ENCODE results near the gene KRT76.

DNA sequence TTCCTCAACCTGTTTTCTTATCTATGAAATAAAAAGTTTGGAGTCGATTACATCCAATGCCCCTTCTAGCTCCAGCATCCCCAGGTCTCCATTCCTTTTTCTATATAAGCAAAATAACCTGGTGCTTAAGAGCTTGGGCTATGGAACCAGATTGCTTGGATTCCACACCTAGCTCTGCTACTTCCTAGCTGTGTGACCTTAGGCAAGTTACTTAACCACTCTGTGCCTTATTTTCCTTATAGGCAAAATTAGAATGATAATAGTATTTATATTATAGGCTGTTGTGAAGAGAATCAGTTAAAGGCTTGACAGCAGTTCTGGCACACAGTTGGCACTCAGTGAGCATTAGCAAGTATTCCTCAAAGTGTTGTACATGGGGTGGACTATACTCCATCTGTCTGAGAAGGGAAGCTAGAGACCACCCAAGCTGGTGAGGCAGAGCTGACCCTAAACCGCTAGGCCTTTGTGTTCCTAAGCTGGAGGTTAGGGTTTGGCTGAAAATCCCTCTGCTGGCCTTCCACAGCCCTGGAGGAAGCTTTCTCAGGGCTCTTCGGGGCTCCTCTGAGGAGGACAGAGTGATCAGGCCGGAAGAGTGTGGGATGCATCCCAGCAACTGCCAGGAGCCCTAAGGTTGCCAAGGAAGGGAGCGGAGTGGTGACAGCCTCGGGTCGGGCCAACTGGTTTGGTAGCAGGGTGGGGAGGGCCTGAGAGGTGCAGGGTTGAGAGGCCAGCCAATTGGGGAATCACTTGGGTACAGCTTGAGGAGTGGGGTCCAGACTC lies 42.8 kb upstream of the KRT76 start:
- TF ChIP-seq POLR2A (IDR thresholded peaks at IDR 0.05; ENCODE audit: extremely low read depth, insufficient read length): no peak
- TF ChIP-seq, protein P1, sequence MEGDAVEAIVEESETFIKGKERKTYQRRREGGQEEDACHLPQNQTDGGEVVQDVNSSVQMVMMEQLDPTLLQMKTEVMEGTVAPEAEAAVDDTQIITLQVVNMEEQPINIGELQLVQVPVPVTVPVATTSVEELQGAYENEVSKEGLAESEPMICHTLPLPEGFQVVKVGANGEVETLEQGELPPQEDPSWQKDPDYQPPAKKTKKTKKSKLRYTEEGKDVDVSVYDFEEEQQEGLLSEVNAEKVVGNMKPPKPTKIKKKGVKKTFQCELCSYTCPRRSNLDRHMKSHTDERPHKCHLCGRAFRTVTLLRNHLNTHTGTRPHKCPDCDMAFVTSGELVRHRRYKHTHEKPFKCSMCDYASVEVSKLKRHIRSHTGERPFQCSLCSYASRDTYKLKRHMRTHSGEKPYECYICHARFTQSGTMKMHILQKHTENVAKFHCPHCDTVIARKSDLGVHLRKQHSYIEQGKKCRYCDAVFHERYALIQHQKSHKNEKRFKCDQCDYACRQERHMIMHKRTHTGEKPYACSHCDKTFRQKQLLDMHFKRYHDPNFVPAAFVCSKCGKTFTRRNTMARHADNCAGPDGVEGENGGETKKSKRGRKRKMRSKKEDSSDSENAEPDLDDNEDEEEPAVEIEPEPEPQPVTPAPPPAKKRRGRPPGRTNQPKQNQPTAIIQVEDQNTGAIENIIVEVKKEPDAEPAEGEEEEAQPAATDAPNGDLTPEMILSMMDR (IDR thresholded peaks at IDR 0.05; ENCODE audit: low read depth, low read length): no peak

All from NB4 (cell line).